GM21447 (cell line): Measurements from ENCODE around the gene C4BPA.

ENCODE experiments used
- ATAC-seq: cut with Tn5 transposase; IDR thresholded peaks from one replicate; pipeline ENCODE4 v1.9.1; 2021; ENCODE audit not compliant: unreplicated experiment

Gene C4BPA

DNA sequence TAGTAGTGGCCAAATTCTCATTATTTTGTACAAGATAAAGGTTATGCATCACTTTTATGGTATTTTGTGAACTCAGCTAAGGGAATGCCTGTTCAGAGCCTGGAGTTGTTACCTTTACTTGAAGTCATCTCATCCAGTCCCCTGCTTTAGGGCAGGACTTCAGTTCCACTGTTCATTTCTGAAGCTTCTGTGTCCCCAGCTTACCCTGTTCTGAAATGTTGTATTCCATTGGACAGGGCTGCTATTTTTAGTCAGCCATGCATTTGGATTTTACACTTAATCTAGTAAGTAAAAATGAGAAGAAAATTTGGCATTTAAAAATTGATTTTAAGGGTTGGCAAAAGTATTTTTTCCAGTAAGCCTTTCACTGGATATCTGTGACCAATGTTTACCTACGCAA is 27.0 kb upstream of the C4BPA start:
- ATAC-seq: no peak

- peak; percentile 65 for ATAC-seq
Measured at GRCh38 chr1:207077470-207078377, 26.3 kb upstream of the C4BPA start.

GRCh38 chr1:207078578-207079132 is 25.4 kb upstream of the C4BPA start:
- ATAC-seq: no peak

- ATAC-seq: no peak
Measured at GRCh38 chr1:207079706-207080241, 24.3 kb upstream of the C4BPA start.

DNA sequence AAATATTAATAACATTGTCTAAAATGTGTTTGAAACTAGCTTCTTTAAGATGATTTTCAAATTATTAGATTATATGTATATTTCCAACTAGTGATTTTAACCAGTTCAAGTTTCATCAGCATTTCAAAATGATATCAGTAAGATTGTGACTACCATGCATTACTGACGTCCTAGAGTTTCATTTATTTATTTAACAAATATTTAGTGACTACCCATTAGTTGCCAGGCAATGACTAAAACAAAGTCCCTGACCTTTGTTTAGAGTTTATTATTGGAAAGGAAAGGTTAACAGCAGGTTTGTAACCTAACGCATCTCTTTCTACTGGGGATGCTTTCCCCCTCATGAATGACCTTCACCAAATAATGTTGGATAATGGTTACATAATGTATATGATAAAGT is 22.9 kb upstream of the C4BPA start:
- ATAC-seq: no peak

GRCh38 chr1:207081806-207082205 is 22.2 kb upstream of the C4BPA start:
- no peak for ATAC-seq

DNA sequence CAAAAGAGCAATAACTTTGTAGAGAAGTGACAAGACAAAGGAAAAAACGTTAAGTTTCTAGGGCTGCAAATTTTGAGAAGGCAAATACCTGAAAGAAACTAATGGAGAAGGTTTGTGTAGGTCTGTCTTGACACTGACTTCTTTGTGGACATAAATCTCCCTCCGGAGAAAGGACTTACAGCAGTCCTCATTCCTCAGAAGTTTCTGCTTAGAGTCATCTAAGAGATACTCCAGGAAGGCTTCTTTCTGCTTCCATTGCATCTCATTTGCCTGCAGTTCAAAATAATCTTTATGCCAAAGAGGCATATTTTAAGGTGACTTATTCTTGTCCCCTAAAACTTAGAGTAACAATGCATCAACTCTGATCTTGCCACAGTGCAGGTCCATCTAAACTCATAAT is 19.8 kb upstream of the C4BPA start:
- no peak for ATAC-seq

GRCh38 chr1:207084701-207085180 is 19.3 kb upstream of the C4BPA start:
- ATAC-seq: no peak

DNA sequence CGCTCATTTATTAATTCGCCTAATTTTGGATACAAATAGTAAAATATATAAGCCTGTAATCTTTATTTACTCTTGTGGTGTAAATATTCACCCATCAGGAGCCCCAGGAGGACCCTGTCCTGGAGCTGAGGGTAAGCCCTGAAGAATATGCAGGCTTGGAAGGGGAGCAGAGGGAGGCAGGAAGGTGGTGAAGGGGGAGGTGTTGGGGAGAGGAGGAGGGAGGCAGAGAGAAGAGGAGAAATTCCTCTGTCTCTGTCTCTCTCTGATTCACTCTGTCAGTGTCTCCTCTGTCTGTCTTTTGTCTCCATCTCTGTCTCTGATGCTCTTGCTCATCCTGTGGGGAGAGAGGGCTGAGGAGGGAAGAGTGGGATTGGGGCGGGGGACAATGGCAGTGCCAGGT is 18.1 kb upstream of the C4BPA start:
- no peak for ATAC-seq

DNA sequence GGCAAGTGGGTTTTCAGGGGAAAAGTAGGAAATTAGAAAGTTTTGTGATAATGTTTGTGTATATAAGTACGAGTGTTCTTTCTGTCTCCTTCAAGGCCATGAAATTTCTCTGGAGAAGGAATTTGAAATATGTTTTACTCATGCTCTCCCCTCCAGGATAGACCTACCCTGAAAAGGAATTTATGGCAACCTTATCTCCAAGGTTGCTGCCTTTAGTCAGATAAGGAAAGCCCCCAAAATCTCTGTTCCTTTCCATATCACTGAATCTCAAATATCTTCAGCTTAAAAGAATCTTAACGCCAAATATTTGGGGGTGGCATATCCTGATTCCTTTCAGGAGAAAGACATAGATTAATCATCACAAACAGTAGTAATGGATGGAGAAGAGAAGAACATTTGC is 15.9 kb upstream of the C4BPA start:
- ATAC-seq: no peak

DNA sequence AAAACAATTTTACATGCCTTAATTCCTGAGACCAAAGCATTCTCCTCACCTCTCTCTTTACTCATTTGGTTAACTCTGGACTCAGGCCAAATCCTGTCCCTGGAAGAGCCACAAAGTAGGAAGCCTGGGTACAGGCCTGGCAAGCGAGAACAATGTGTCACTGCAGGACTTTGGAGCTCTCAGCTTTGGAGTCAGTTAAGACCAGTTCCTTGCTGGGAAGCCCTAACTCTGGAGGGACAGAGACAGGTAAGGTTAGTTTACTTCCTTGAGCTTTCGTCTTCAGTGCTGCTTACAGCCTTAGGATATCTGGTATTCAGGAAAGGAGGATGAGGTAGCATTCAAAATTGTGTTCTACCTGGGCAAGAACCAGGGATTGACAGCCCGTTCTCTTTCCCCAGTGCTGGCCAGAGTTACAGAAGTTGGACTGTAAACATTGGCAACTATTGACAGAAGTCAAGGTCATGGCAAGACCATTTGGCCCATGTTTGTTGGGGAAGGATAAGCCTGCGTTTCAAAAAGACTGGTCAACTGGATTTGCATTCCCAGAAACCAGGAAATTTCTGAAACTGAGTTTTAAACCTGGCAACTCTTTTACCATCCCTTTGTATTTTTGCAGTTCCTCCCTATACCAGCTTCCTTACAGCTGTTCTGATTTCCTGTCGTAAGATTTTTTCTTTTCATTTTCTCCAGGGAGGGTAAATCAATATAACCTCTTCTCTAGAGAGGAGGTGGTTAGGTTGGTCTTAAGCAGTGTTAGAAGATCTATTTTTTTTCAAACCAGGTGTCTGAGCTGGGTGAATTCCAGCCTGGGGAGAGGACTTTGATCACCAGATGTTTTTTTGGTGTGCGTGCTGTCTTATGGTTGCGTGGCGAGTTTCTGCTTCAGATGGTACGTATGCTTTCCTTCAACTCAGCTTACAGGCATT is 15.1 kb upstream of the C4BPA start, which contains the start of gene C4BPB:
Gene C4BPB (plus strand): TSS at position 160 of the 926 bp plus-strand sequence. CDS start 672 bp downstream, at position 832.
- ATAC-seq: no peak

DNA sequence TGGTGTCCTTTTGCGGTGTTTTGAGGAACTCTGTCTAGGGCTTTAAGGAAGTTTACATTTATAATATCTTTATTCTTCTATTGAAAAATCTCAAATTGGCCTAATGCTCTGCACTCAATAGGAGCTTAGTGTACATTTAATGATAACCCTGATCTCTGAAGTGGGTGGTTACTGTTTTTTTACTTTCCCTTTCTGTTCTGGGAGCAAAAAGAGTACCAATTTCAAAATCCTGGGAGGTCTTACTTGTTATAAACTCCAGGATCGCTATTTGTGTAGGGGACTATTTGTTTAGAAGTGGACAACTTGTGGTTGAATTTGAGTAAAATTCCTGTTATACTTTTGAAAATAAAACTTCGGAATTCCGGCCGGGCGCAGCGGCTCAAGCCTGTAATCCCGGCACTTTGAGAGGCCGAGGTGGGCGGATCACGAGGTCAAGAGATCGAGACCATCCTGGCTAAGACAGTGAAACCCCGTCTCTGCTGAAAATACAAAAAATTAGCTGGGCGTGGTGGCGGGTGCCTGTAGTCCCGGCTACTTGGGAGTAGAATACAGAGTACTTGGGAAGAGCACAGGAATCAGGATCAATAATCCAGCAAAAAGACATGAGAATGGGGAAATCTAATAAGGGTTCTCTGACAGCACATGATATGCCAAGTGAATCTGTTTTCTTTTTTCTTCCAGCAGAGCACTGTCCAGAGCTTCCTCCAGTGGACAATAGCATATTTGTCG is 14.2 kb upstream of the C4BPA start:
- no peak for ATAC-seq

- no peak for ATAC-seq
Measured at GRCh38 chr1:207091200-207091908, 12.7 kb upstream of the C4BPA start.

DNA sequence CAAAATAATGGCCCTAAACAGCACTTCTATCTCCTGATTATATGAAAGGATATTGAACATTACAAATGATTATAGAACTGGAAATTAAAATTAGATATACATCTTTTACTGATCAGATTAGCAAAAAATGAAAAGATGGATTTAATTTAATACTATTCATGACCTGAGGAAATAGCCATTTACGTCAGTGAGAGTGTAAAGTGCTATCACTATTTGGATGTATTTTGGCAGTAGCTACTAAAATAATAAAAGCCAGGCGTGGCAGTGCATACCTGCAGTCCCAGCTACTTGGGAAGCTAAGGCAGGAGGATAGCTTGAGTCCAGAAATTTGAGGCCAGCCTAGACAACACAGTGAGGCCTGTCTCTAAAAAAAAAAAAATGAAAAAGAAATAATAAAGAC is 10.1 kb upstream of the C4BPA start:
- ATAC-seq: no peak

DNA sequence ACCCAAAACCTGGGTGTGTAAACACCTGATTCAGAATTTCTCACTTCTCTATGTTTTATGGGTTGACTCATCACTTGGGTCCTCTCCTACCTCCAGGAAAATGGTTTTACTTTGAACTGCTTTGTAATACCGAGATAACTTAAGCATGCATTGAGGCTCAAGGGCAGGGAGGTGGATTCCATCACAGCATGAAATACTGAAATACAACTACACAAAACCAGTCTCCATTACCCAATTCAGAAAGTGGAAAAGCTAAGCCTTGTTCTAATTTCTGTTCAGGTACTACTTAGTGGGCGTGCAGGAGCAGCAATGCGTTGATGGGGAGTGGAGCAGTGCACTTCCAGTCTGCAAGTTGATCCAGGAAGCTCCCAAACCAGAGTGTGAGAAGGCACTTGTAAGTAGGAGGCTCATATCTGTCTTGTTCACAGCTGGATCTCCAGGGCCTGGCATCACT is 6.1 kb upstream of the C4BPA start:
- ATAC-seq: peak; percentile 90

- ATAC-seq: no peak
Measured at GRCh38 chr1:207101720-207102119, 2.3 kb upstream of the C4BPA start.

- ATAC-seq: no peak
Measured at GRCh38 chr1:207102146-207102545, 1.9 kb upstream of the C4BPA start.

DNA sequence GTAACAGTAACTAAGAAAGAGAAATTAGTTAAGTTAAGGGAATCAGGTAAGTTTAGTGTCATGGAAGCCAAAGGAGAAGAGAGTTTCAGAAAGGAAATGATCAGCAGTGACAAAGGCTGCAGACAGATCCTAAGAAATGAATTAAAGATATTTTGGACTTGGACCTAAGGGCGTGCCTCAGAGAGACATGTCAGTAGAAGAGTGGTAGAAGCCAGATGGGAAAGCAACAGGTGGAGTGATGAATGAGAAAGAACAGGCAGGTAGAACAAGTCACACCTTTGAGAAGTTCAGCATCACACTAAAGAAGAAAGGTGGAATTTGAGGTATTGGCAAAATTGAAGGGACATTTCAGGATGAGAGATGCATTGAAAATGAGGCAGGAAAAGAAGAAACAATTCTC is 1.4 kb upstream of the C4BPA start:
- no peak for ATAC-seq

DNA sequence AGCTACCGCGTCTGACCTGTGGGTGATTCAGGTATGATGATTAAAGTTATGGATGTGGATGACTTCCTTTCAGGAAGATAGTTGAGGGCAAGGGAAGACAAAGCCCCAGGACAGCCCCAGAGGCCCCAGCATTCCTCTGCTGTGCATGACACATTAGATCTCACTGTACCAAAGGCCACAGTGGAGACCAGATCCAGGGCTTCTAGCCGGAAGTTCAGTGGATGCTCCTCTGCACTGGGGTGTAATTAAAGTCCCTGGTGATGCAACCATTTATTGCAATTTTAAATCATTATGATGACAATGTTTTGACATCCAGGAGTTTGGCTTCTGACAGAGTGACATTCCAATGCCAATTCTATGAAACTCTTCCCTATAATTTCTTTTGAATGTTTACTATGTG is 5.0 kb downstream of the C4BPA start:
- ATAC-seq: no peak
